HepG2 (cell line): ENCODE data around the gene ARF5.

ENCODE experiments used
- ZBTB21 ChIP-seq: sonication (generic); formaldehyde crosslinking; IDR thresholded peaks from 2 replicates; pipeline ENCODE4 v1.4.0; 2020; ENCODE audit warnings: missing genetic modification reagents
- ZNF772 ChIP-seq: sonication (generic); formaldehyde crosslinking; IDR thresholded peaks from 2 replicates; pipeline ENCODE4 v1.5.0; 2020; ENCODE audit warnings: mild to moderate bottlenecking, missing genetic modification reagents
- TF ChIP-seq, protein P1 (sequence below): sonication (generic); formaldehyde crosslinking; IDR thresholded peaks from 2 replicates; pipeline ENCODE4 v1.4.0; 2020; ENCODE audit warnings: missing genetic modification reagents, borderline replicate concordance

DNA sequence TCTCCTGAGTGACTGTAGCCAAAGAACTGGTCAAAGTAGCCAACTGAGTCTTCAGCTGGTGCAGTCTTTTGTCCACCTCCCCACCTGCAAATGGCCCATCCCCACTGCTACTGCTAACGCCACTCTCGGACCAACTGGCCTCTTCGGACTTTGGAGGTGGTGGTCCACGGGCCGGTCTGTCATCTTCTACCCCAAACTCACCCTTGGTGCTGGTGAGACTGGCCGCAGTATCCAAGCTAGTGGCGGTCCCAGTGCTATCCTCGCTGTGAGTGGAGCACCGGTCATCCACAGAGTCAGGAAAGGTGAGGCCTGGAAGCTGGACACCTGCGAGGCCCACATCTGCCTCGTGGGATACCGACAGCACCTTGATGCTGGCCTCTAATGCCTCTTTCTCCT is 3.6 kb upstream of the ARF5 start:
- TF ChIP-seq, protein P1, sequence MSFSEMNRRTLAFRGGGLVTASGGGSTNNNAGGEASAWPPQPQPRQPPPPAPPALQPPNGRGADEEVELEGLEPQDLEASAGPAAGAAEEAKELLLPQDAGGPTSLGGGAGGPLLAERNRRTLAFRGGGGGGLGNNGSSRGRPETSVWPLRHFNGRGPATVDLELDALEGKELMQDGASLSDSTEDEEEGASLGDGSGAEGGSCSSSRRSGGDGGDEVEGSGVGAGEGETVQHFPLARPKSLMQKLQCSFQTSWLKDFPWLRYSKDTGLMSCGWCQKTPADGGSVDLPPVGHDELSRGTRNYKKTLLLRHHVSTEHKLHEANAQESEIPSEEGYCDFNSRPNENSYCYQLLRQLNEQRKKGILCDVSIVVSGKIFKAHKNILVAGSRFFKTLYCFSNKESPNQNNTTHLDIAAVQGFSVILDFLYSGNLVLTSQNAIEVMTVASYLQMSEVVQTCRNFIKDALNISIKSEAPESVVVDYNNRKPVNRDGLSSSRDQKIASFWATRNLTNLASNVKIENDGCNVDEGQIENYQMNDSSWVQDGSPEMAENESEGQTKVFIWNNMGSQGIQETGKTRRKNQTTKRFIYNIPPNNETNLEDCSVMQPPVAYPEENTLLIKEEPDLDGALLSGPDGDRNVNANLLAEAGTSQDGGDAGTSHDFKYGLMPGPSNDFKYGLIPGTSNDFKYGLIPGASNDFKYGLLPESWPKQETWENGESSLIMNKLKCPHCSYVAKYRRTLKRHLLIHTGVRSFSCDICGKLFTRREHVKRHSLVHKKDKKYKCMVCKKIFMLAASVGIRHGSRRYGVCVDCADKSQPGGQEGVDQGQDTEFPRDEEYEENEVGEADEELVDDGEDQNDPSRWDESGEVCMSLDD (CRISPR knock-in tag) = no peak
- TF ChIP-seq ZBTB21 (CRISPR knock-in tag) (no peak), ZNF772 (CRISPR knock-in tag) (no peak)
